Liver (tissue), 9 donors: ENCODE measurements around the gene GOLGA6D. TPM values are rescaled to one million over a fixed set of nuclear protein-coding genes. Genes with fewer than 3 reads are reported as not detected.
"Not testable (repeated sequence)": the region's sequence is repeated elsewhere in the genome, so short reads cannot be mapped to it uniquely, and the experiment has no call there.

ENCODE experiments used
- DNase-seq: peaks from one replicate; pipeline ENCODE4 v3.0.0-alpha.2; 2017; ENCODE audit warnings: low spot score
- H3K27ac ChIP-seq, 2 donors: one replicate each; pipeline ENCODE4 v1.7.0; 2013; ENCODE audit warnings: inconsistent platforms in 2 of 2, low read length in 2 of 2, control low read depth in 1 of 2, low read depth in 1 of 2, mild to moderate bottlenecking in 1 of 2
- H3K27me3 ChIP-seq, 4 donors: one replicate each; pipeline versions ENCODE4 v1.6.1 to v1.7.0; 2013; ENCODE audit warnings: low read length in 3 of 4, inconsistent platforms in 1 of 4, mild to moderate bottlenecking in 1 of 4, moderate library complexity in 1 of 4; ENCODE audit not compliant: control insufficient read depth in 4 of 4, insufficient read depth in 4 of 4
- H3K36me3 ChIP-seq, 4 donors: one replicate each; pipeline versions ENCODE4 v1.6.1 to v1.7.0; 2013; ENCODE audit warnings: low read length in 3 of 4, mild to moderate bottlenecking in 3 of 4, low read depth in 1 of 4, moderate library complexity in 1 of 4; ENCODE audit not compliant: control insufficient read depth in 4 of 4, insufficient read depth in 3 of 4
- H3K4me1 ChIP-seq, 4 donors: one replicate each; pipeline versions ENCODE4 v1.6.1 to v1.7.0; 2013; ENCODE audit warnings: low read length in 3 of 4, mild to moderate bottlenecking in 3 of 4, moderate library complexity in 1 of 4; ENCODE audit not compliant: control insufficient read depth in 4 of 4, insufficient read depth in 4 of 4
- H3K4me3 ChIP-seq, 3 donors: one replicate each; pipeline versions ENCODE4 v1.6.1 to v1.7.0; 2013; ENCODE audit warnings: low read length in 3 of 3, control low read depth in 1 of 3, low read depth in 1 of 3, mild to moderate bottlenecking in 1 of 3
- H3K9ac ChIP-seq, 2 donors: one replicate each; pipeline ENCODE4 v1.7.0; 2013; ENCODE audit warnings: low read length in 2 of 2, mild to moderate bottlenecking in 2 of 2, moderate library complexity in 2 of 2, control low read depth in 1 of 2, low read depth in 1 of 2
- H3K9me3 ChIP-seq, 4 donors: one replicate each; pipeline versions ENCODE4 v1.6.1 to v1.7.0; 2013; ENCODE audit warnings: low read length in 3 of 4; ENCODE audit not compliant: control insufficient read depth in 4 of 4
- ATF3 ChIP-seq: IDR thresholded peaks from 2 replicates; pipeline ENCODE4 v1.6.1; 2016; ENCODE audit warnings: antibody characterized with exemption
- CTCF ChIP-seq: fragments of 150-350 bp; IDR thresholded peaks from 2 replicates; pipeline ENCODE4 v1.5.1; 2017; ENCODE audit warnings: improper control_type of control experiment, low read depth, low read length; ENCODE audit not compliant: missing input control
- EGR1 ChIP-seq, 2 donors: IDR thresholded peaks; 2 replicates each; pipeline ENCODE4 v1.6.1; 2016 to 2018; ENCODE audit warnings: antibody characterized with exemption in 2 of 2, low read depth in 2 of 2
- FOXA1 ChIP-seq: IDR thresholded peaks from 2 replicates; pipeline ENCODE4 v1.6.1; 2016; ENCODE audit warnings: antibody characterized with exemption
- FOXA2 ChIP-seq: IDR thresholded peaks from 2 replicates; pipeline ENCODE4 v1.6.1; 2016; ENCODE audit warnings: antibody characterized with exemption
- GABPA ChIP-seq, 2 donors: IDR thresholded peaks in 1 of 2; conservative IDR thresholded peaks in 1 of 2; 2 replicates each; pipeline ENCODE4 v1.6.1; 2016; ENCODE audit warnings: antibody characterized with exemption in 2 of 2, mild to moderate bottlenecking in 1 of 2, moderate library complexity in 1 of 2
- HNF4G ChIP-seq: IDR thresholded peaks from 2 replicates; pipeline ENCODE4 v1.6.1; 2016; ENCODE audit warnings: antibody characterized with exemption
- JUND ChIP-seq, 2 donors: IDR thresholded peaks; 2 replicates each; pipeline ENCODE4 v1.6.1; 2016; ENCODE audit warnings: antibody characterized with exemption in 2 of 2
- MAX ChIP-seq: IDR thresholded peaks from 2 replicates; pipeline ENCODE4 v1.6.1; 2016; ENCODE audit warnings: antibody characterized with exemption
- RAD21 ChIP-seq, 2 donors: IDR thresholded peaks; 2 replicates each; pipeline ENCODE4 v1.6.1; 2016; ENCODE audit warnings: antibody characterized with exemption in 2 of 2, mild to moderate bottlenecking in 2 of 2
- RXRA ChIP-seq, 2 donors: IDR thresholded peaks; 2 replicates each; pipeline ENCODE4 v1.6.1; 2017 to 2018; ENCODE audit warnings: antibody characterized with exemption in 2 of 2, mild to moderate bottlenecking in 1 of 2
- SP1 ChIP-seq: IDR thresholded peaks from 2 replicates; pipeline ENCODE4 v1.6.1; 2018; ENCODE audit warnings: antibody characterized with exemption, mild to moderate bottlenecking
- TAF1 ChIP-seq: conservative IDR thresholded peaks from 2 replicates; pipeline ENCODE4 v1.6.1; 2016; ENCODE audit warnings: antibody characterized with exemption, mild to moderate bottlenecking
- YY1 ChIP-seq: IDR thresholded peaks from 2 replicates; pipeline ENCODE4 v1.6.1; 2016; ENCODE audit warnings: antibody characterized with exemption, mild to moderate bottlenecking
- WGBS: extraction: QIAGEN DNeasy Blood & Tissue Kit; methylation state at CpG from one replicate; pipeline ENCODE4 v1.1.7; 2013; 5-methylcytosine and 5-hydroxymethylcytosine counted together
- polyA plus RNA-seq, 2 donors: library from polyadenylated mRNA; stranded (reverse) in 1 of 2; unstranded in 1 of 2; fragments of 200-250 nt in 1 of 2; fragments of >200 nt in 1 of 2; fragmentation: Nextera tagmentation in 1 of 2; extraction: Ambion mirVana in 1 of 2; gene quantifications; one replicate each; pipeline versions ENCODE4 v1.2.1 to v1.2.3, GENCODE V29; 2013 to 2015
- total RNA-seq, 2 donors: library from RNA; depleted of rRNA; stranded (reverse); fragments of >200 nt; gene quantifications; one replicate each; pipeline ENCODE4 v1.2.3, GENCODE V29; 2014
- TF ChIP-seq, protein P1 (sequence below): IDR thresholded peaks from 2 replicates; pipeline ENCODE4 v1.6.1; 2016; ENCODE audit warnings: antibody characterized with exemption, mild to moderate bottlenecking
- donor health status: healthy.
- donor health status: healthy.
- donor health status: healthy.
- donor health status: healthy.
- donor health status: healthy.

GOLGA6D gene
- total and polyA plus RNA-seq, 4 donors, result 0.02 to 0.08 (median 0.05) TPM

DNA sequence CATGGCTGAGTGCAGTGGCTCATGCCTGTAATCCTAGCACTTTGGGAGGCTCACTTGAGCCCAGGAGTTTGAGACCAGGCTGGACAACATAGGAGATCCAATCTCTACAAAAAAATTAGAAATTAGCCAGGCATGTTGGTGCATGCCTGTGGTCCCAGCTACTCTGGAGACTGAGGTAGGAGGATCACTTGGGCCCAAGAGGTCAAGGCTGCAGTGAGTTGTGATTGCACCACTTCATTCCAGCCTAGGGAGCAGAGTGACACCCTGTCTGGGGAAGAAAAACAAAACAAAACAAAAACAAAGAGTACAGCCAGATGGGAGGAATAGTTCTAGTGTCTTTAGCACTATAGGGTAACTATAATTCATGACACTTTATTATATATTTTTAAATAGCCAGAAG, 27.1 kb downstream of the GOLGA6D start:
- H3K9ac ChIP-seq, result no peak overlapping the region
- H3K27me3 ChIP-seq, result no peaks in the 10 kb centered on the region
- H3K4me3 ChIP-seq, result no peak overlapping the region
- no peak overlapping the region for H3K27ac ChIP-seq
- DNase-seq, result no peak
- no peaks in the 10 kb centered on the region for H3K36me3 ChIP-seq
- peaks cover 0 to 3% (median 1%) of the 10 kb centered on the region in 4 donors for H3K4me1 ChIP-seq
- no peaks in the 10 kb centered on the region for H3K9me3 ChIP-seq
- no peak for TF ChIP-seq FOXA1
- no peak for TF ChIP-seq FOXA2
- no peak for TF ChIP-seq ATF3
- no peak for TF ChIP-seq HNF4G
- TF ChIP-seq YY1, result no peak
- TF ChIP-seq RAD21 (IDR thresholded peaks at IDR 0.05), result no peak
- TF ChIP-seq TAF1, result no peak
- TF ChIP-seq GABPA (IDR thresholded peaks at IDR 0.05 in 1 of 2, conservative IDR thresholded peaks at IDR 0.05 in 1 of 2), result no peak
- TF ChIP-seq, protein P1, sequence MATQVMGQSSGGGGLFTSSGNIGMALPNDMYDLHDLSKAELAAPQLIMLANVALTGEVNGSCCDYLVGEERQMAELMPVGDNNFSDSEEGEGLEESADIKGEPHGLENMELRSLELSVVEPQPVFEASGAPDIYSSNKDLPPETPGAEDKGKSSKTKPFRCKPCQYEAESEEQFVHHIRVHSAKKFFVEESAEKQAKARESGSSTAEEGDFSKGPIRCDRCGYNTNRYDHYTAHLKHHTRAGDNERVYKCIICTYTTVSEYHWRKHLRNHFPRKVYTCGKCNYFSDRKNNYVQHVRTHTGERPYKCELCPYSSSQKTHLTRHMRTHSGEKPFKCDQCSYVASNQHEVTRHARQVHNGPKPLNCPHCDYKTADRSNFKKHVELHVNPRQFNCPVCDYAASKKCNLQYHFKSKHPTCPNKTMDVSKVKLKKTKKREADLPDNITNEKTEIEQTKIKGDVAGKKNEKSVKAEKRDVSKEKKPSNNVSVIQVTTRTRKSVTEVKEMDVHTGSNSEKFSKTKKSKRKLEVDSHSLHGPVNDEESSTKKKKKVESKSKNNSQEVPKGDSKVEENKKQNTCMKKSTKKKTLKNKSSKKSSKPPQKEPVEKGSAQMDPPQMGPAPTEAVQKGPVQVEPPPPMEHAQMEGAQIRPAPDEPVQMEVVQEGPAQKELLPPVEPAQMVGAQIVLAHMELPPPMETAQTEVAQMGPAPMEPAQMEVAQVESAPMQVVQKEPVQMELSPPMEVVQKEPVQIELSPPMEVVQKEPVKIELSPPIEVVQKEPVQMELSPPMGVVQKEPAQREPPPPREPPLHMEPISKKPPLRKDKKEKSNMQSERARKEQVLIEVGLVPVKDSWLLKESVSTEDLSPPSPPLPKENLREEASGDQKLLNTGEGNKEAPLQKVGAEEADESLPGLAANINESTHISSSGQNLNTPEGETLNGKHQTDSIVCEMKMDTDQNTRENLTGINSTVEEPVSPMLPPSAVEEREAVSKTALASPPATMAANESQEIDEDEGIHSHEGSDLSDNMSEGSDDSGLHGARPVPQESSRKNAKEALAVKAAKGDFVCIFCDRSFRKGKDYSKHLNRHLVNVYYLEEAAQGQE, result no peak
- TF ChIP-seq JUND (IDR thresholded peaks at IDR 0.05), result no peak
- no peak for TF ChIP-seq RXRA (IDR thresholded peaks at IDR 0.05)

DNA sequence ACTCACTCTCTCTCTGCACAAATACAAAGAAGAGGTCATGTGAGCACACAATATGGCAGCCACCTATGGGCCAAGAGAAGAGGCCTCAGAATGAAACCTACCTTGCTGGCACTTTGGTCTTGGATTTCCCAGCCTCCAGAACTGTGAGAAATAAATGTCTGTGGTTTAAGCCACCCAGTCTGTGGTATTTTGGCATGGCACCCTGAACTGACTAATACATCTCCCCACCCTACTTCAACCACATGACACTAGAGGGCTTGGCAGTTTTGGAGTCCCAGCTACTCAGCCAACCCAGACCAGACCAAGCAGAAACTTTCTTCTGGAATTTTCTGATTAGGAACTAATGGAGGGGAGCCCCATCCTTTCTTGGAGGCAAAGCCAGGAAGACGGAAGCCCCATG, 29.9 kb downstream of the GOLGA6D start:
- not testable (repeated sequence) for DNase-seq, H3K27me3 ChIP-seq, H3K9me3 ChIP-seq, H3K27ac ChIP-seq, H3K9ac ChIP-seq, H3K36me3 ChIP-seq, H3K4me1 ChIP-seq, H3K4me3 ChIP-seq
- 95% methylated on average over 1 of the region's 1 CpG for WGBS

DNA sequence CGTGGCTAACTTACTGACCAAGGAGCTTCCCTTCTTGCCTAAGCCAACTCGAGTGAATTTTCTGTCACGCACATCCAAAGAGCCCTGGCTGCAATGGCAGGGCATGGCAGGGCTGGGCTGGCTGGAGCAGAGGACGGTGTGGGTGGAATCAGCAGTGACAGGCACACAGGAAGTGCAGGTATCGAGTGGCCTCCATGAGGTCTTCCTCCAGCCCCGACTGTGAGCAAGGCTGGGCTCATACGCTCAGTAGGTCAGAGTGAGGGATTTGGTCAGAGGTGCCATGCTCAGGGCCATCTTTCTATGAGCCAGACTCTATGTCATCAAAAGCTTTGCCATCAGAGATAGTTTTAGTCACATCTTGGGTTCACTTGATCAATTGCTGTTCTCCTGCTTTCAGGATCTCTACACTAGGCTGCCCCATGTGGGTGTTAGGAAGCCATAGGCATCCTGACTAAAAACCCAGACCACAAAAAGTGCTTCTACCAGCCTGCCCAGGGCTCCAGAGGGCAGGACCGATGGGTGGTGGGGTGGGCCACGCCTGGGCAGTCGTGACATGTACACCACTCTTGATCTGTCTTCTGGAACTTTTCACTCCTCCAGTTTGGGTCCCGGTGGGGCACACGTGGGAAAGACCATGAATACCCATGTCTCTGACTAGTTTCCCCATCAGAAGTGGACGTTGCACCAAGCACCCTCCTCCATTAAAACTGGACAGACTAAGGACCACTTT, 30.6 kb downstream of the GOLGA6D start:
- H3K9ac ChIP-seq, result no peak overlapping the region
- H3K9me3 ChIP-seq, result no peaks in the 10 kb centered on the region
- no peaks in the 10 kb centered on the region for H3K4me1 ChIP-seq
- TF ChIP-seq RAD21 (IDR thresholded peaks at IDR 0.05) (no peak), FOXA2 (no peak), HNF4G (no peak), EGR1 (IDR thresholded peaks at IDR 0.05; ENCODE audit: low read depth in 2 of 2) (no peak), MAX (no peak), SP1 (no peak), YY1 (no peak), CTCF (no peak)
- TF ChIP-seq, protein P1, result no peak
- H3K27me3 ChIP-seq, result no peaks in the 10 kb centered on the region
- no peak overlapping the region for H3K4me3 ChIP-seq
- whole genome bisulfite sequencing, result 90% methylated on average over 13 of the region's 13 CpGs
- no peak overlapping the region for H3K27ac ChIP-seq
- no peak for DNase-seq
- H3K36me3 ChIP-seq, result no peaks in the 10 kb centered on the region
